IMR-90 (cell line): ENCODE data around the gene EDDM13. TPM values are rescaled to one million over a fixed set of nuclear protein-coding genes. Genes with fewer than 3 reads are reported as not detected.

Experiments
- microRNA-seq, 2 experiments: library from miRNA; stranded (forward) in 1 of 2; unstranded in 1 of 2; fragments of 10-50 nt in 1 of 2; fragments of <30 nt in 1 of 2; gene quantifications in 1 of 2; microRNA quantifications in 1 of 2; one replicate each; pipeline versions ENCODE3 to v1.1.0; 2013 to 2020; ENCODE audit not compliant: insufficient read depth in 1 of 2, insufficient read length in 1 of 2, unreplicated experiment in 1 of 2
- polyA plus RNA-seq, 3 experiments: library from polyadenylated mRNA; depleted of rRNA; stranded (reverse); fragments of >200 nt; gene quantifications; 2 replicates each; pipeline ENCODE4 v1.2.3, GENCODE V29; 2012; ENCODE audit warnings: low replicate concordance in 1 of 3
- small RNA-seq, 5 experiments: library from RNA; depleted of rRNA; stranded (forward); fragments of <200 nt; gene quantifications; one replicate each; pipeline ENCODE3, GENCODE V24; 2012
- total RNA-seq: library from RNA; depleted of rRNA; stranded (reverse); fragments of >200 nt; gene quantifications from 2 replicates; pipeline ENCODE4 v1.2.3, GENCODE V29; 2012; rRNA removed

EDDM13 gene
- total and polyA plus RNA-seq, 2 of the 4 experiments (the other 2 are of a cell fraction): not detected

Small RNAs within 50 kb of the gene (microRNA-seq; reads per million reads assigned to microRNA genes)
- not detected for gene RF00019 (ENCODE audit: insufficient read depth, insufficient read length)

Small RNAs within 50 kb of the gene (small RNA-seq; reads per million reads assigned to genes)
- 0 reads per million in 5 experiments for gene RF00019

Other genes with a start within 250 kb of the EDDM13 start
- gene ZNF787, start 151.5 kb upstream of the EDDM13 start, total RNA-seq: 4.8 and 5.6 TPM in 2 replicates
- gene ZNF787, start 151.5 kb upstream of the EDDM13 start, polyA plus RNA-seq (2012; rRNA removed): 11.2 and 17.7 TPM in 2 replicates
- 2.5 and 3.3 TPM in 2 replicates for gene ZNF444, start 131.5 kb upstream of the EDDM13 start, total RNA-seq
- gene ZNF444, start 131.5 kb upstream of the EDDM13 start, polyA plus RNA-seq (2012; rRNA removed): 20.3 and 25.2 TPM in 2 replicates
- gene GALP, start 96.7 kb upstream of the EDDM13 start, total RNA-seq: not detected in 2 replicates
- not detected in 2 replicates for gene GALP, start 96.7 kb upstream of the EDDM13 start, polyA plus RNA-seq (2012; rRNA removed)
- not detected in 2 replicates for gene ZSCAN5B, start 75.0 kb upstream of the EDDM13 start, total RNA-seq
- gene ZSCAN5B, start 75.0 kb upstream of the EDDM13 start, polyA plus RNA-seq (2012; rRNA removed): not detected in 2 replicates
- gene ZSCAN5C, start 70.5 kb upstream of the EDDM13 start, total RNA-seq: not detected in 2 replicates
- gene ZSCAN5C, start 70.5 kb upstream of the EDDM13 start, polyA plus RNA-seq (2012; rRNA removed): not detected in 2 replicates
- 3.6 and 4.3 TPM in 2 replicates for gene ZSCAN5A, start 42.1 kb downstream of the EDDM13 start, total RNA-seq
- gene ZSCAN5A, start 42.1 kb downstream of the EDDM13 start, polyA plus RNA-seq (2012; rRNA removed): 5.0 and 7.5 TPM in 2 replicates
- gene ZNF582, start 120.8 kb downstream of the EDDM13 start, total RNA-seq: 1.7 and 1.8 TPM in 2 replicates
- 1.6 and 1.9 TPM in 2 replicates for gene ZNF582, start 120.8 kb downstream of the EDDM13 start, polyA plus RNA-seq (2012; rRNA removed)
- gene ZNF583, start 131.6 kb downstream of the EDDM13 start, total RNA-seq: 5.4 and 6.9 TPM in 2 replicates
- gene ZNF583, start 131.6 kb downstream of the EDDM13 start, polyA plus RNA-seq (2012; rRNA removed): 1.9 and 2.8 TPM in 2 replicates
- 3.4 and 4.7 TPM in 2 replicates for gene ZNF667, start 204.6 kb downstream of the EDDM13 start, total RNA-seq
- 1.3 and 1.8 TPM in 2 replicates for gene ZNF667, start 204.6 kb downstream of the EDDM13 start, polyA plus RNA-seq (2012; rRNA removed)
- 2.3 and 2.8 TPM in 2 replicates for gene ZNF471, start 235.1 kb downstream of the EDDM13 start, total RNA-seq
- gene ZNF471, start 235.1 kb downstream of the EDDM13 start, polyA plus RNA-seq (2012; rRNA removed): 1.9 and 2.5 TPM in 2 replicates